Measurements from ENCODE around the gene ZNF578.
"Not testable (repeated sequence)": the region's sequence is repeated elsewhere in the genome, so short reads cannot be mapped to it uniquely, and the experiment has no call there.

- not testable (repeated sequence) for TF ChIP-seq CTCF (IDR thresholded peaks at IDR 0.05); EZH2 (IDR thresholded peaks at IDR 0.05; ENCODE audit: borderline replicate concordance, insufficient read depth, low read depth, low read length, poor library complexity, severe bottlenecking)
These were observed 82.0 kb downstream of the ZNF578 start for GRCh38 chr19:52535385-52535770.

Measured in B cell (primary cell).